Measurements from ENCODE around the gene TMEM200A. TPM values are rescaled to one million over a fixed set of nuclear protein-coding genes. Genes with fewer than 3 reads are reported as not detected.

TMEM200A gene
- polyA plus RNA-seq, 1 donor from 2014 or later: 31.3 TPM

GRCh38 chr6:130368576-130368975, 2.8 kb downstream of the TMEM200A start:
- Histone ChIP-seq H3F3A (ENCODE audit: insufficient read depth, low read length, poor library complexity, severe bottlenecking) (no peaks in the 10 kb centered on the region), H3K9me2 (ENCODE audit: insufficient read depth, low read length) (no peaks in the 10 kb centered on the region), H3K27me3 (ENCODE audit: insufficient read depth, low read depth, low read length) (no peaks in the 10 kb centered on the region), H2AFZ (ENCODE audit: low read depth, low read length) (no peak overlapping the region), H3K36me3 (ENCODE audit: insufficient read depth, low read length) (no peaks in the 10 kb centered on the region), H3K27ac (ENCODE audit: low read length) (no peak overlapping the region), H3K79me2 (replicated peaks; ENCODE audit: insufficient read depth, low read length) (peaks cover 28% of the 10 kb centered on the region), H3K4me3 (ENCODE audit: low read length) (peak overlapping the region; percentile 80), H3K9ac (ENCODE audit: low read length) (no peak overlapping the region), H3K4me2 (ENCODE audit: low read length) (no peak overlapping the region), H4K20me1 (ENCODE audit: insufficient read depth) (no peaks in the 10 kb centered on the region), H3K9me3 (ENCODE audit: low read length) (no peaks in the 10 kb centered on the region)
- no peak for TF ChIP-seq REST (IDR thresholded peaks at IDR 0.05; ENCODE audit: borderline replicate concordance)
- no peak for TF ChIP-seq RAD21 (conservative IDR thresholded peaks at IDR 0.05)
- no peak for TF ChIP-seq MXI1 (conservative IDR thresholded peaks at IDR 0.05; ENCODE audit: poor library complexity, severe bottlenecking)
- TF ChIP-seq CTCF (IDR thresholded peaks at IDR 0.05; ENCODE audit: poor library complexity, severe bottlenecking): no peak
- no peak for TF ChIP-seq POLR2AphosphoS5 (IDR thresholded peaks at IDR 0.05)
- no peak for TF ChIP-seq EZH2 (IDR thresholded peaks at IDR 0.05; ENCODE audit: borderline replicate concordance, insufficient read depth, low read length, poor library complexity, severe bottlenecking)
- no peak for TF ChIP-seq SMC3 (conservative IDR thresholded peaks at IDR 0.05; ENCODE audit: poor library complexity)
- TF ChIP-seq TAF1 (IDR thresholded peaks at IDR 0.05; ENCODE audit: low read depth): no peak
- TF ChIP-seq EP300 (conservative IDR thresholded peaks at IDR 0.05; ENCODE audit: poor library complexity, severe bottlenecking): no peak

GRCh38 chr6:130369831-130370230, 4.0 kb downstream of the TMEM200A start:
- Histone ChIP-seq H3K4me3 (ENCODE audit: low read length) (peak overlapping the region; percentile 20), H3K4me2 (ENCODE audit: low read length) (no peak overlapping the region), H3F3A (ENCODE audit: insufficient read depth, low read length, poor library complexity, severe bottlenecking) (no peaks in the 10 kb centered on the region), H3K9ac (ENCODE audit: low read length) (no peak overlapping the region), H3K27me3 (ENCODE audit: insufficient read depth, low read depth, low read length) (no peaks in the 10 kb centered on the region), H3K9me3 (ENCODE audit: low read length) (no peaks in the 10 kb centered on the region), H4K20me1 (ENCODE audit: insufficient read depth) (no peaks in the 10 kb centered on the region), H3K27ac (ENCODE audit: low read length) (no peak overlapping the region), H3K36me3 (ENCODE audit: insufficient read depth, low read length) (no peaks in the 10 kb centered on the region), H3K79me2 (replicated peaks; ENCODE audit: insufficient read depth, low read length) (peaks cover 26% of the 10 kb centered on the region), H2AFZ (ENCODE audit: low read depth, low read length) (no peak overlapping the region), H3K9me2 (ENCODE audit: insufficient read depth, low read length) (no peaks in the 10 kb centered on the region)
- TF ChIP-seq REST (IDR thresholded peaks at IDR 0.05; ENCODE audit: borderline replicate concordance) (no peak), SMC3 (conservative IDR thresholded peaks at IDR 0.05; ENCODE audit: poor library complexity) (no peak), TAF1 (IDR thresholded peaks at IDR 0.05; ENCODE audit: low read depth) (no peak), POLR2AphosphoS5 (IDR thresholded peaks at IDR 0.05) (no peak), EZH2 (IDR thresholded peaks at IDR 0.05; ENCODE audit: borderline replicate concordance, insufficient read depth, low read length, poor library complexity, severe bottlenecking) (no peak), MXI1 (conservative IDR thresholded peaks at IDR 0.05; ENCODE audit: poor library complexity, severe bottlenecking) (no peak), CTCF (IDR thresholded peaks at IDR 0.05; ENCODE audit: poor library complexity, severe bottlenecking) (no peak), EP300 (conservative IDR thresholded peaks at IDR 0.05; ENCODE audit: poor library complexity, severe bottlenecking) (no peak), RAD21 (conservative IDR thresholded peaks at IDR 0.05) (no peak)

Data from neural cell (in vitro differentiated cells).